HG03139 (cell line): ENCODE measurements around the gene MAN1A2.
"Not testable (repeated sequence)": the region's sequence is repeated elsewhere in the genome, so short reads cannot be mapped to it uniquely, and the experiment has no call there.

Source experiments
- ATAC-seq: cut with Tn5 transposase; IDR thresholded peaks from one replicate; pipeline ENCODE4 v1.9.1; 2021; ENCODE audit not compliant: unreplicated experiment

MAN1A2 gene

GRCh38 chr1:117396636-117397035 lies 29.4 kb downstream of the MAN1A2 start:
- no peak for ATAC-seq

GRCh38 chr1:117398957-117399356 lies 31.7 kb downstream of the MAN1A2 start:
- ATAC-seq: no peak

DNA sequence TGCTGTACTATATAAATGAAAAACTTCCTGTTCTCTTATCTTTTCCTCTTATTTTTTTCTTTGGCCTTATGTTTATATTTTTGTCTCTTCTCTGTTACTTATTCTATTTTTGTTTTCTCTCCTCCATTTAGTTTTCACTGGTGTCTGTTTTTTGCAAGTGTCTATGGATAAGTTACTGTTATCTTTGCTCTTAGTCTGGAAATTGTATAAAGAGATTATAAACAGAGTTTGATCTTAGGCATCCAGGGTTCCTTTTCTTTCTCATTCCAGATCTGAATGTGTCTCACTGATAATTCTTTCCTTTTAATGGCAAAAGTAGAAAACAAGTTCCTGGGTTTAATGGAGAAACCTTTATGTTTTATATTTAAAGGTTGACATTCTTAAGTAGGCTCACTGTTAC lies 34.5 kb downstream of the MAN1A2 start:
- ATAC-seq: no peak

DNA sequence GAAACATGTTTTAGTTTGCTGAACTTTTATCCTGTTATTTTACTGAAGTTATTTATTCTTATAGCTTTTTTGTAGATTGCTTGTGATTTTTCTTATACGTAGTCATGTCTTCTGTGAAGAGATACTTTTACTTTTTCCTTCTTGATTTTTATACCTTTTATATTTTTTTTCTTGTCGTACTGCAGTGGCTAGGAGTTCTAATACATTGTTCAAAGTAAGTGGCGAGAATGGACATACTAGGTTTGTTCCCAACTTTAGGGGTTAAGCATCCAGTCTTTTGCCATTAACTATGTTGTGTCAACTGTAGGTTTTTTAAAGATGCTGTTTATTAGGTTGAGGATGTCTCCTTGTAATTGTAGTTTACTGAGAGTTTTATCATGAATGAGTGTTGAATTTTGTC lies 36.3 kb downstream of the MAN1A2 start:
- ATAC-seq: no peak

- no peak for ATAC-seq
Measured at GRCh38 chr1:117405042-117405441, 37.8 kb downstream of the MAN1A2 start.

- ATAC-seq: no peak
Measured at GRCh38 chr1:117412472-117412871, 45.2 kb downstream of the MAN1A2 start.

DNA sequence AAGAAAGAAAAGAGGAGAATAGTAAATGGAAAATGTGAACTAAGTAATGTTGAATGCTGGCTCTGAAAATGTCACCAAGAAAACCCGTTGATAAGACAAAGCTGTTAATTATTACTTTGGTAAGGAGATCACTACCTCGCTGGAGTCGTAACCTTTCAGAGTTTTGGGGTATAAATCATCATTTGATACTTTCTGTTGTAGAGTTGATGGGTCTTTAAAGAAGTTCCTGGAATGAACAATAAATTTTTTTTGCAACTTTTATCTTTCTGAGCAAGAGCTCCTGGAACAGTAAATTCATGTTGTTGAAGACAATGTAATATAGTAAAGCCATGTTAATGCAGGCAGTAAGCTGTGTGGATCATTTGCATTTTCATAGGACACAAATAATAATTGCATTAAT lies 46.2 kb downstream of the MAN1A2 start:
- no peak for ATAC-seq

DNA sequence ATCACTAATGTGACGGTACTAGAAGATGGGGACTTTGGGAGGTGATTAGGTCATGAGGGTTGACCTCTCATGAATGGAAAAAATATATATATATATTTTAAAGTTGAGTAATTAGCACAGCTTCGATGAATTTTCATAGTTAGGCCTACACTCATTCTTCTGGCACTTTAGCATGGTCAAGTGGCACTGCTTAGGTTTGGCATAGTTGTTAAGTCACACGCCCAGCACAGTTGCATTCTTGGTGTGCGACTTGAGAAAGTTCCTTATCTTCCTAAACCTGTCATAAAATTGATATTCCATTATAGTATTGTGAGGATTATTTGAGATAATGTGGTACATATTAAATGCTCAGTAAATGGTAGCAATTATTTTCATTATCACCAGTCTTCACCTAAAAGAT lies 47.7 kb downstream of the MAN1A2 start:
- no peak for ATAC-seq

DNA sequence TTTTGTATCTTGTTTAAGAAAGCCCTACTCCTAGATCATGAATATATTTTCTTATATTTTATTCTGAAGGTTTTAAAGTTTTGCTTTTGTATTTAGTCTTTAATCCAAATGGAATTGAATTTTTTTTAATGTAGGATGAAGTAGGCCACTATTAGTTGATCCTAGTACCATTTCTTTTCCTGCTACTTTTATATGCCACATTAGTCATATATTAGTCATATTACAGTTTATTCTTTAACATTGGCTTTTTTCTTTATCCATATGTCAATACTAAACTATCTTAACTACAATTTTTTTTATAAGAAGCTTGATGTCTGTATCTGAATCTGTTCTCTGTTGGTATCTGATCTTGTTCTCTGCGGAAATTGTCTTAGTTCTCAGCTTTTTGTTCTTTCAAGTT lies 48.8 kb downstream of the MAN1A2 start:
- ATAC-seq: no peak

GRCh38 chr1:117416546-117417125 lies 49.4 kb downstream of the MAN1A2 start:
- ATAC-seq: no peak

DNA sequence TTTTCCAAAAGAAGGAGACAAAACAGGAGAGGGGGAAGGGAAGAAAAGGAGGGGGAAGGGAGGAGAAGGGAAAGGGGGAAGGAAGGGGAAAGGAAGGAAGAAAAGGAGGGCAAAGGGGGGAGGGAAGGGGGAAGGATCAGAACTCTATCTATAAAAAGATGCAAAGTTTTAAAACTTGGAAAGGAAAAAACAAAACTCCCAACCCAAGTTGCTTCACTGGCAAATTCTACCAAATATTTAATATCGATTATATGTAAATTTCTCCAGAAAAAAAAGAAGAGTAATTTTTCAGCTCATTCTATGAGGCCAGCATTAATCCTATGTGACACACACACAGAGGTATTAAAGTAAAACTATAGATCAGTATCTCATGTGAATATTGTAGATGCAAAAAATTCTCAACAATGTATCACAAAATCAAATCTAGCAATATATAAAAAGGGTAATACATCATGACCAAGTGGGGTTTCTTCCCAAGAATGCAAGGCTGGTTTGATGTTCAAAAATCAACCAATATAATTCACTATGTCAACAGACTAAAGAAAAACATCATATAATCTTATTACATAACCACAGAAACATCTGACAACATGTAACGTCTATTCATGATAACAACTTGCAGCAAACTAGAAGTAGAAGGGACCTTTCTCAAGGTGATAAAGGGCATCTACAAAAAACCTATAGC lies 57.9 kb downstream of the MAN1A2 start:
- no peak for ATAC-seq

GRCh38 chr1:117427297-117427696 lies 60.0 kb downstream of the MAN1A2 start:
- ATAC-seq: no peak

- ATAC-seq: no peak
Measured at GRCh38 chr1:117433943-117434342, 66.7 kb downstream of the MAN1A2 start.

GRCh38 chr1:117436513-117436912 lies 69.3 kb downstream of the MAN1A2 start:
- ATAC-seq: no peak

- ATAC-seq: no peak
Measured at GRCh38 chr1:117447661-117448060, 80.4 kb downstream of the MAN1A2 start.

DNA sequence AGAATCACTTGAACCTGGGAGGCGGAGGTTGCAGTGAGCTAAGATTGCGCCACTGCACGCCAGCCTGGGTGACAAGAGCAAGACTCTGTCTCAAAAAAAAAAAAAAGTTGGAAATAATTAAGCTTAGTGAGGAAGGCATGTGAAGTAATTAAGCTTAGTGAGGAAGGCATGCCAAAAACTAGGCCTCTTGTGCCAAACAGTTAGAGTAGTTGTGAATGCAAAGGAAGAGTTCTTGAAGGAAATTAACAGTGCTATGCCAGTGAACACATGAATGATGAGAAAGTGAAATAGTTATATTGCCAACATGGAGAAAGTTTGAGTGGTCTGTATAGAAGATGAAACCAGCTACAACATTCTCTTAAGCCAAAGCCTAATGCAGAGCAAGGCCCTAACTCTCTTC lies 85.0 kb downstream of the MAN1A2 start:
- no peak for ATAC-seq

DNA sequence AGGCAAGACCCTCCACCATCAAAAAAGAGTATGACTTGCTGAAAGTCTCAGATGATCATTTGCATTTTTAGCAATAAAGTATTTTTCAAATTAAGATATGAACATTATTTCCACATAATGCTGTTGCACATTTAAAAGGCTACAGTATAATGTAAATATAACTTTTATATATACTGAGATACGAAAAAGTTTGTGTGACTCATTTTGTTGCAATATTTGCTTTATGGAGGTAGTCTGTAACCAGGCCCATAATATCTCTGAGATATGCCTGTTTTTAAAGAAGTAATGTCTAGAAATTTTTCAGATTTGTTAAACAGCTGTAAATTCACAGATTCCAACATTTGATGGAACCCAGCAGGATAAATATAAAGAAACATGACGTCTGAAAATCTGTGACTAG lies 86.7 kb downstream of the MAN1A2 start:
- no peak for ATAC-seq

GRCh38 chr1:117458410-117458809 lies 91.2 kb downstream of the MAN1A2 start:
- ATAC-seq: not testable (repeated sequence)

- no peak for ATAC-seq
Measured at GRCh38 chr1:117466761-117467160, 99.5 kb downstream of the MAN1A2 start.

DNA sequence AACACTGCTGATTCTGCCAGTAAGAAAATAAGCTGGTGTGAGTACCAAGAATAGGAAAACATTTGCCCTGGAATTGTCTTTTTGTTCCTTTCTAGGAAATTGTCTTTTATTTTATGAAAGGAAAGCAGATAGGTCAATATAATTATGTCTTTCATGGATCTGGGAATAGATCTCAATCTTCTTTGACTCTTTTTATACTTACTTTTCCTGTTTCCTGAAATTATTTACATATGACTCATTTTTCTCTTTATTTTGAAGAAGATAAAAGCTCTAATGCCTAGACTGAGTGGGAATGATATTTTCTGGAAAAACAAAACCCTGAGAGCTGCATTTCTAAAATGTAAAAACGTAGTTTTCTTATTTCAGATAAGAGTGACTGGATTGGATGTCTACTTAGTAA lies 100.1 kb downstream of the MAN1A2 start:
- no peak for ATAC-seq

DNA sequence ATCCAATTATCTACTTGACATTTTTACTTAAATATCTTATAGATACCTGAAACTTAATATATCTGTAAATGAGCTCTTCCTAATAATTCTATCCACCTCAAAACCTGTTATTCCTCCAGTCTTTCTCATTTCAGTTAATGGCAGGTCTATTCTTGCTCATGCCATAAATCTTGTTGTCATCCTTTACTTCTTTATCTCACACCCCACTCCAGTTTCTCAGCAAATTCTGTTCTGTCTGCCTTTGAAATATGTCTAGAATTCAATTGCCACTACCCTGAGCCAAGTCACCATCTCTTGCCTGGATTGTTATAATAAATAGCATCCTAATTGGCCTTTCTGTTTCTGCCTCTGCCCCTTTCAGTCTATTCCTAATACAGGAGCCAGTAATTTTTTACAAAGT lies 105.8 kb downstream of the MAN1A2 start:
- ATAC-seq: no peak

DNA sequence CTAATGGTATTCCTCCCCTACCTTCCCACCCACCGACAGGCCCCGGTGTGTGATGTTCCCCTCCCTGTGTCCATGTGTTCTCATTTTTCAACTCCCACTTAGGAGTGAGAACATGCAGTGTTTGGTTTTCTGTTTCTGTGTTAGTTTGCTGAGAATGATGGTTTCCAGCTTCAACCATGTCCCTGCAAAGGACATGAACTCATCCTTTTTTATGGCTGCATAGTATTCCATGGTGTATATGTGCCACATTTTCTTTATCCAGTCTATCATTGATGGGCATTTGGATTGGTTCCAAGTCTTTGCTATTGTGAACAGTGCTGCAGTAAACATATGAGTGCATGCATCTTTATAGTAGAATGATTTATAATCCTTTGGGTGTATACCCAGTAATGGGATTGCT lies 108.2 kb downstream of the MAN1A2 start:
- ATAC-seq: not testable (repeated sequence)

- ATAC-seq: no peak
Measured at GRCh38 chr1:117479086-117479485, 111.8 kb downstream of the MAN1A2 start.
